Measurements from ENCODE around the gene CDK3. TPM values are rescaled to one million over a fixed set of nuclear protein-coding genes. Genes with fewer than 3 reads are reported as not detected.

The CDK3 gene
- total and polyA plus RNA-seq, 2 experiments from 2014 or later = 13.4 to 18.5 TPM

DNA sequence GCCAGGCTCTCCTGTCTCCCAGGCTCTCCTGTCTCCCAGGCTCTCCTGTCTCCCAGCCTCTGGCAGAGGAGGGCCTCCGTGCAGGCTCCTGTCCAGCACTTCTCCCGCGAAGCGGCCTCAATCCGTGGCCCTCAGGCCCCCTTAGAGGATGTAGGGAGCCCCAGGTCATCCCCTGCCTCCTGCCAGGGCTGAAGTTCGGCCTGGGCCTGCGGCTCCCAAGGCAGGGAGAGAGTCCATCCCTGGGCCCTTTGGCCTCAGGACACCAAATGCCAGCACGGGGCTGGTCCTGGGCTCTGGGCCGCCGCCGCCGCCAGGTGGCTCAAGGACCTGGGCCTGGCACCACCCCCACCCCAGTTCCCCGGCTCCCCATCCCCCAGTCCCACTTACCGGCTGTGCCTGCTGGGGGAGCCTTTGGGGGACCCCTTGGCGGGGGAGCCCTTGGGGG, 26.1 kb downstream of the CDK3 start:
- H3K4me1 ChIP-seq (ENCODE audit: low read depth) = peaks cover 12% of the 10 kb centered on the region
- H3K36me3 ChIP-seq = no peaks in the 10 kb centered on the region
- no peak overlapping the region for H3K27ac ChIP-seq
- H3K4me3 ChIP-seq = no peak overlapping the region
- no peaks in the 10 kb centered on the region for H3K9me3 ChIP-seq (ENCODE audit: low read depth)
- no peaks in the 10 kb centered on the region for H3K27me3 ChIP-seq
- DNase-seq (ENCODE audit: low read depth in 1 of 2, low spot score in 1 of 2) = no peak
- no peak for TF ChIP-seq CTCF (IDR thresholded peaks at IDR 0.05; ENCODE audit: low read depth, low read length)

GRCh38 chr17:76027159-76027839, 26.6 kb downstream of the CDK3 start, which contains the start of gene EVPL:
TSS of gene EVPL (minus strand) at chr17:76027306. CDS start at chr17:76027198, 108 bp downstream.
- Histone ChIP-seq H3K27me3 (no peaks in the 10 kb centered on the region), H3K4me1 (ENCODE audit: low read depth) (peaks cover 12% of the 10 kb centered on the region), H3K4me3 (no peak within 1 kb of the TSS), H3K9me3 (ENCODE audit: low read depth) (no peaks in the 10 kb centered on the region), H3K27ac (no peak within 1 kb of the TSS), H3K36me3 (no peaks in the 10 kb centered on the region)
- no peak for TF ChIP-seq CTCF (IDR thresholded peaks at IDR 0.05; ENCODE audit: low read depth, low read length)
- no peak for DNase-seq (ENCODE audit: low read depth in 1 of 2, low spot score in 1 of 2)

GRCh38 chr17:76032073-76032779, 31.6 kb downstream of the CDK3 start:
- H3K36me3 ChIP-seq = no peaks in the 10 kb centered on the region
- no peak overlapping the region for H3K4me3 ChIP-seq
- no peak for TF ChIP-seq CTCF (IDR thresholded peaks at IDR 0.05; ENCODE audit: low read depth, low read length)
- H3K4me1 ChIP-seq (ENCODE audit: low read depth) = peaks cover 25% of the 10 kb centered on the region
- no peak overlapping the region for H3K27ac ChIP-seq
- no peaks in the 10 kb centered on the region for H3K9me3 ChIP-seq (ENCODE audit: low read depth)
- DNase-seq (ENCODE audit: low read depth in 1 of 2, low spot score in 1 of 2) = no peak
- H3K27me3 ChIP-seq = no peaks in the 10 kb centered on the region

DNA sequence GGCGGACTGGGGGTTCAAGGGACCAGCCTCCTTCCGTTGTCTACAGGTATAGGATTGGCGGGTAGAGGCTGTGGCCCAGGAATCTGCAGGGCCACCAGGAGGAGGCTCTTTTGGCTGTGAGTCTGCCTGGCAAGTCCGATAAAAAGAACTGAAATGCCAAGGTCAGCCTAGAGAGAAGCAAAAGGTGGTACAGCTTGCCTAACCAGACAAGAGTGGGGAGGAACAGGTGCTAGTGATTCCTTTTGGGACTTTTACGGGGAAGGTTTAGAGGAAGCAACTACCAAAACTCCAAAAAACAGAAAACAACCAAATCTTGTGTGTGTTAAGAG, 32.1 kb downstream of the CDK3 start:
- Histone ChIP-seq H3K4me1 (ENCODE audit: low read depth) (peaks cover 25% of the 10 kb centered on the region), H3K9me3 (ENCODE audit: low read depth) (no peaks in the 10 kb centered on the region), H3K36me3 (no peaks in the 10 kb centered on the region), H3K27ac (no peak overlapping the region), H3K27me3 (no peaks in the 10 kb centered on the region), H3K4me3 (no peak overlapping the region)
- DNase-seq (ENCODE audit: low read depth in 1 of 2, low spot score in 1 of 2) = no peak
- no peak for TF ChIP-seq CTCF (IDR thresholded peaks at IDR 0.05; ENCODE audit: low read depth, low read length)

GRCh38 chr17:76033139-76033538, 32.5 kb downstream of the CDK3 start:
- Histone ChIP-seq H3K27me3 (no peaks in the 10 kb centered on the region), H3K36me3 (no peaks in the 10 kb centered on the region), H3K9me3 (ENCODE audit: low read depth) (no peaks in the 10 kb centered on the region), H3K4me1 (ENCODE audit: low read depth) (peaks cover 25% of the 10 kb centered on the region), H3K27ac (no peak overlapping the region), H3K4me3 (no peak overlapping the region)
- no peak for DNase-seq (ENCODE audit: low read depth in 1 of 2, low spot score in 1 of 2)
- no peak for TF ChIP-seq CTCF (IDR thresholded peaks at IDR 0.05; ENCODE audit: low read depth, low read length)
